ENCODE data around the gene HS3ST3A1. TPM values are rescaled to one million over a fixed set of nuclear protein-coding genes. Genes with fewer than 3 reads are reported as not detected.

The HS3ST3A1 gene
- total and polyA plus RNA-seq, 2 experiments from 2014 or later, result 5.4 to 24.1 TPM

DNA sequence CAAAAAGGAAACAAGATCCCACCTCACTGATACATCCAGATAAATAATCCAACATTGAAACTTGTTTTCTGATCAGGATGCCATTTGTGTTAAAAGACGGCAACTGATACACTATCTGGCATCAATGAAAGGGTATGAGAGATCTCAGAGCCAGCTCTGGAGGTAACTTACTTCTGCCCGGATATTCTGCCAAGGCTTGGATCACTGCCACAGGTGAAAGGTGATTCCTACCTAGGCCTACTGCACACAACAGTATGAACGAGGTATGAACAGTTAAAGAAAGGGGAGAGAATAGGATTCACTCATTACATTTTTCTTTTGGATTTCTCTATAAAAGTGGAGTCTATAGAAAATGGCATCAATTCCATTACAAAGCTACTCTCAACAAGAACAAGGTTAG lies 136.1 kb downstream of the HS3ST3A1 start:
- Histone ChIP-seq H3K79me2 (replicated peaks; ENCODE audit: insufficient read depth) (no peaks in the 10 kb centered on the region), H3K27me3 (ENCODE audit: insufficient read depth) (no peaks in the 10 kb centered on the region), H3K4me1 (ENCODE audit: insufficient read depth) (no peaks in the 10 kb centered on the region), H2AFZ (no peak overlapping the region), H3K9me2 (ENCODE audit: insufficient read depth) (peaks cover 7% of the 10 kb centered on the region), H4K20me1 (replicated peaks; ENCODE audit: insufficient read depth) (no peaks in the 10 kb centered on the region), H3K4me3 (no peak overlapping the region), H3F3A (replicated peaks; ENCODE audit: low read depth) (no peaks in the 10 kb centered on the region), H3K4me2 (no peak overlapping the region), H3K36me3 (ENCODE audit: insufficient read depth) (no peaks in the 10 kb centered on the region), H3K27ac (ENCODE audit: low read depth) (no peak overlapping the region)
- ATAC-seq, result no peak
- no peak for TF ChIP-seq POLR2AphosphoS5 (IDR thresholded peaks at IDR 0.05; ENCODE audit: low read depth)
- TF ChIP-seq, protein P1, sequence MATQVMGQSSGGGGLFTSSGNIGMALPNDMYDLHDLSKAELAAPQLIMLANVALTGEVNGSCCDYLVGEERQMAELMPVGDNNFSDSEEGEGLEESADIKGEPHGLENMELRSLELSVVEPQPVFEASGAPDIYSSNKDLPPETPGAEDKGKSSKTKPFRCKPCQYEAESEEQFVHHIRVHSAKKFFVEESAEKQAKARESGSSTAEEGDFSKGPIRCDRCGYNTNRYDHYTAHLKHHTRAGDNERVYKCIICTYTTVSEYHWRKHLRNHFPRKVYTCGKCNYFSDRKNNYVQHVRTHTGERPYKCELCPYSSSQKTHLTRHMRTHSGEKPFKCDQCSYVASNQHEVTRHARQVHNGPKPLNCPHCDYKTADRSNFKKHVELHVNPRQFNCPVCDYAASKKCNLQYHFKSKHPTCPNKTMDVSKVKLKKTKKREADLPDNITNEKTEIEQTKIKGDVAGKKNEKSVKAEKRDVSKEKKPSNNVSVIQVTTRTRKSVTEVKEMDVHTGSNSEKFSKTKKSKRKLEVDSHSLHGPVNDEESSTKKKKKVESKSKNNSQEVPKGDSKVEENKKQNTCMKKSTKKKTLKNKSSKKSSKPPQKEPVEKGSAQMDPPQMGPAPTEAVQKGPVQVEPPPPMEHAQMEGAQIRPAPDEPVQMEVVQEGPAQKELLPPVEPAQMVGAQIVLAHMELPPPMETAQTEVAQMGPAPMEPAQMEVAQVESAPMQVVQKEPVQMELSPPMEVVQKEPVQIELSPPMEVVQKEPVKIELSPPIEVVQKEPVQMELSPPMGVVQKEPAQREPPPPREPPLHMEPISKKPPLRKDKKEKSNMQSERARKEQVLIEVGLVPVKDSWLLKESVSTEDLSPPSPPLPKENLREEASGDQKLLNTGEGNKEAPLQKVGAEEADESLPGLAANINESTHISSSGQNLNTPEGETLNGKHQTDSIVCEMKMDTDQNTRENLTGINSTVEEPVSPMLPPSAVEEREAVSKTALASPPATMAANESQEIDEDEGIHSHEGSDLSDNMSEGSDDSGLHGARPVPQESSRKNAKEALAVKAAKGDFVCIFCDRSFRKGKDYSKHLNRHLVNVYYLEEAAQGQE (IDR thresholded peaks at IDR 0.05; ENCODE audit: unreplicated experiment), result no peak
- TF ChIP-seq CREB1 (CRISPR knock-in tag; IDR thresholded peaks at IDR 0.05; ENCODE audit: low read depth), result no peak
- no peak for TF ChIP-seq JUNB (IDR thresholded peaks at IDR 0.05; ENCODE audit: unreplicated experiment)
- no peak for TF ChIP-seq ETS1 (IDR thresholded peaks at IDR 0.05)
- TF ChIP-seq STAT1 (IDR thresholded peaks at IDR 0.05; ENCODE audit: unreplicated experiment), result no peak
- TF ChIP-seq, protein P2, sequence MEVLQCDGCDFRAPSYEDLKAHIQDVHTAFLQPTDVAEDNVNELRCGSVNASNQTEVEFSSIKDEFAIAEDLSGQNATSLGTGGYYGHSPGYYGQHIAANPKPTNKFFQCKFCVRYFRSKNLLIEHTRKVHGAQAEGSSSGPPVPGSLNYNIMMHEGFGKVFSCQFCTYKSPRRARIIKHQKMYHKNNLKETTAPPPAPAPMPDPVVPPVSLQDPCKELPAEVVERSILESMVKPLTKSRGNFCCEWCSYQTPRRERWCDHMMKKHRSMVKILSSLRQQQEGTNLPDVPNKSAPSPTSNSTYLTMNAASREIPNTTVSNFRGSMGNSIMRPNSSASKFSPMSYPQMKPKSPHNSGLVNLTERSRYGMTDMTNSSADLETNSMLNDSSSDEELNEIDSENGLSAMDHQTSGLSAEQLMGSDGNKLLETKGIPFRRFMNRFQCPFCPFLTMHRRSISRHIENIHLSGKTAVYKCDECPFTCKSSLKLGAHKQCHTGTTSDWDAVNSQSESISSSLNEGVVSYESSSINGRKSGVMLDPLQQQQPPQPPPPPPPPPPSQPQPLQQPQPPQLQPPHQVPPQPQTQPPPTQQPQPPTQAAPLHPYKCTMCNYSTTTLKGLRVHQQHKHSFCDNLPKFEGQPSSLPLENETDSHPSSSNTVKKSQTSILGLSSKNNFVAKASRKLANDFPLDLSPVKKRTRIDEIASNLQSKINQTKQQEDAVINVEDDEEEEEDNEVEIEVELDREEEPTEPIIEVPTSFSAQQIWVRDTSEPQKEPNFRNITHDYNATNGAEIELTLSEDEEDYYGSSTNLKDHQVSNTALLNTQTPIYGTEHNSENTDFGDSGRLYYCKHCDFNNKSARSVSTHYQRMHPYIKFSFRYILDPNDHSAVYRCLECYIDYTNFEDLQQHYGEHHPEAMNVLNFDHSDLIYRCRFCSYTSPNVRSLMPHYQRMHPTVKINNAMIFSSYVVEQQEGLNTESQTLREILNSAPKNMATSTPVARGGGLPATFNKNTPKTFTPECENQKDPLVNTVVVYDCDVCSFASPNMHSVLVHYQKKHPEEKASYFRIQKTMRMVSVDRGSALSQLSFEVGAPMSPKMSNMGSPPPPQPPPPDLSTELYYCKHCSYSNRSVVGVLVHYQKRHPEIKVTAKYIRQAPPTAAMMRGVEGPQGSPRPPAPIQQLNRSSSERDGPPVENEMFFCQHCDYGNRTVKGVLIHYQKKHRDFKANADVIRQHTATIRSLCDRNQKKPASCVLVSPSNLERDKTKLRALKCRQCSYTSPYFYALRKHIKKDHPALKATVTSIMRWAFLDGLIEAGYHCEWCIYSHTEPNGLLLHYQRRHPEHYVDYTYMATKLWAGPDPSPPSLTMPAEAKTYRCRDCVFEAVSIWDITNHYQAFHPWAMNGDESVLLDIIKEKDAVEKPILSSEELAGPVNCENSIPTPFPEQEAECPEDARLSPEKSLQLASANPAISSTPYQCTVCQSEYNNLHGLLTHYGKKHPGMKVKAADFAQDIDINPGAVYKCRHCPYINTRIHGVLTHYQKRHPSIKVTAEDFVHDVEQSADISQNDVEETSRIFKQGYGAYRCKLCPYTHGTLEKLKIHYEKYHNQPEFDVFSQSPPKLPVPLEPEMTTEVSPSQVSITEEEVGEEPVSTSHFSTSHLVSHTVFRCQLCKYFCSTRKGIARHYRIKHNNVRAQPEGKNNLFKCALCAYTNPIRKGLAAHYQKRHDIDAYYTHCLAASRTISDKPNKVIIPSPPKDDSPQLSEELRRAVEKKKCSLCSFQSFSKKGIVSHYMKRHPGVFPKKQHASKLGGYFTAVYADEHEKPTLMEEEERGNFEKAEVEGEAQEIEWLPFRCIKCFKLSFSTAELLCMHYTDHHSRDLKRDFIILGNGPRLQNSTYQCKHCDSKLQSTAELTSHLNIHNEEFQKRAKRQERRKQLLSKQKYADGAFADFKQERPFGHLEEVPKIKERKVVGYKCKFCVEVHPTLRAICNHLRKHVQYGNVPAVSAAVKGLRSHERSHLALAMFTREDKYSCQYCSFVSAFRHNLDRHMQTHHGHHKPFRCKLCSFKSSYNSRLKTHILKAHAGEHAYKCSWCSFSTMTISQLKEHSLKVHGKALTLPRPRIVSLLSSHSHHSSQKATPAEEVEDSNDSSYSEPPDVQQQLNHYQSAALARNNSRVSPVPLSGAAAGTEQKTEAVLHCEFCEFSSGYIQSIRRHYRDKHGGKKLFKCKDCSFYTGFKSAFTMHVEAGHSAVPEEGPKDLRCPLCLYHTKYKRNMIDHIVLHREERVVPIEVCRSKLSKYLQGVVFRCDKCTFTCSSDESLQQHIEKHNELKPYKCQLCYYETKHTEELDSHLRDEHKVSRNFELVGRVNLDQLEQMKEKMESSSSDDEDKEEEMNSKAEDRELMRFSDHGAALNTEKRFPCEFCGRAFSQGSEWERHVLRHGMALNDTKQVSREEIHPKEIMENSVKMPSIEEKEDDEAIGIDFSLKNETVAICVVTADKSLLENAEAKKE (CRISPR knock-in tag; IDR thresholded peaks at IDR 0.05), result no peak
- no peak for TF ChIP-seq EZH2 (IDR thresholded peaks at IDR 0.05; ENCODE audit: low read depth, unreplicated experiment)
- no peak for TF ChIP-seq ZNF114 (CRISPR knock-in tag; IDR thresholded peaks at IDR 0.05)
- TF ChIP-seq EZH2phosphoT487 (IDR thresholded peaks at IDR 0.05; ENCODE audit: unreplicated experiment), result no peak
- TF ChIP-seq, protein P3, sequence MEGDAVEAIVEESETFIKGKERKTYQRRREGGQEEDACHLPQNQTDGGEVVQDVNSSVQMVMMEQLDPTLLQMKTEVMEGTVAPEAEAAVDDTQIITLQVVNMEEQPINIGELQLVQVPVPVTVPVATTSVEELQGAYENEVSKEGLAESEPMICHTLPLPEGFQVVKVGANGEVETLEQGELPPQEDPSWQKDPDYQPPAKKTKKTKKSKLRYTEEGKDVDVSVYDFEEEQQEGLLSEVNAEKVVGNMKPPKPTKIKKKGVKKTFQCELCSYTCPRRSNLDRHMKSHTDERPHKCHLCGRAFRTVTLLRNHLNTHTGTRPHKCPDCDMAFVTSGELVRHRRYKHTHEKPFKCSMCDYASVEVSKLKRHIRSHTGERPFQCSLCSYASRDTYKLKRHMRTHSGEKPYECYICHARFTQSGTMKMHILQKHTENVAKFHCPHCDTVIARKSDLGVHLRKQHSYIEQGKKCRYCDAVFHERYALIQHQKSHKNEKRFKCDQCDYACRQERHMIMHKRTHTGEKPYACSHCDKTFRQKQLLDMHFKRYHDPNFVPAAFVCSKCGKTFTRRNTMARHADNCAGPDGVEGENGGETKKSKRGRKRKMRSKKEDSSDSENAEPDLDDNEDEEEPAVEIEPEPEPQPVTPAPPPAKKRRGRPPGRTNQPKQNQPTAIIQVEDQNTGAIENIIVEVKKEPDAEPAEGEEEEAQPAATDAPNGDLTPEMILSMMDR (conservative IDR thresholded peaks at IDR 0.05; ENCODE audit: low read depth in 2 of 2), result no peak
- no peak for TF ChIP-seq ZNF331 (CRISPR knock-in tag; IDR thresholded peaks at IDR 0.05; ENCODE audit: low read depth)
- no peak for TF ChIP-seq NANOG (IDR thresholded peaks at IDR 0.05; ENCODE audit: borderline replicate concordance)
- no peaks in the 10 kb centered on the region for H3K4me1 Mint-ChIP-seq
- no peaks in the 10 kb centered on the region for H3K27me3 Mint-ChIP-seq (ENCODE audit: insufficient read depth, low read depth, poor library complexity)
- H3K27ac Mint-ChIP-seq, result no peak overlapping the region
- peaks cover 6% of the 10 kb centered on the region; the same call in 1 of the 3 replicates for H3K9me3 Mint-ChIP-seq
- no peak overlapping the region for H3K4me3 Mint-ChIP-seq
- DNase-seq (ENCODE audit: low spot score), result no peak
- no peaks in the 10 kb centered on the region for H3K36me3 Mint-ChIP-seq (ENCODE audit: low read depth)
